Measurements from ENCODE around the gene FAM216A.
"Not testable (repeated sequence)": the region's sequence is repeated elsewhere in the genome, so short reads cannot be mapped to it uniquely, and the experiment has no call there.

Gene FAM216A

GRCh38 chr12:110498984-110499706 lies 30.5 kb downstream of the FAM216A start:
- no peak for DNase-seq (ENCODE audit: low read depth in 2 of 2)

- no peak for DNase-seq (ENCODE audit: low read depth in 2 of 2)
Observed at GRCh38 chr12:110501399-110501751, 32.7 kb downstream of the FAM216A start.

GRCh38 chr12:110501752-110502738 lies 33.4 kb downstream of the FAM216A start, which contains the start of the genes RAD9B and VPS29:
TSS of gene RAD9B (plus strand) at chr12:110502331. CDS start at chr12:110502338, 7 bp downstream.
TSS of gene VPS29 (minus strand) at chr12:110502111. CDS start at chr12:110502051, 60 bp downstream.
- DNase-seq (ENCODE audit: low read depth in 2 of 2): peak; percentile 96 to 97

GRCh38 chr12:110503432-110503831 lies 34.8 kb downstream of the FAM216A start:
- DNase-seq (ENCODE audit: low read depth in 2 of 2): no peak

- no peak for DNase-seq (ENCODE audit: low read depth in 2 of 2)
Observed at GRCh38 chr12:110505332-110505731, 36.7 kb downstream of the FAM216A start.

GRCh38 chr12:110508071-110508586 lies 39.5 kb downstream of the FAM216A start:
- no peak for DNase-seq (ENCODE audit: low read depth in 2 of 2)

GRCh38 chr12:110513842-110514241 lies 45.2 kb downstream of the FAM216A start:
- no peak for DNase-seq (ENCODE audit: low read depth in 2 of 2)

- DNase-seq (ENCODE audit: low read depth in 2 of 2): no peak
Observed at GRCh38 chr12:110514363-110514762, 45.7 kb downstream of the FAM216A start.

- DNase-seq (ENCODE audit: low read depth in 2 of 2): no peak
Observed at GRCh38 chr12:110516995-110517394, 48.4 kb downstream of the FAM216A start.

GRCh38 chr12:110518014-110518413 lies 49.4 kb downstream of the FAM216A start:
- not testable (repeated sequence) for DNase-seq (ENCODE audit: low read depth in 2 of 2)

GRCh38 chr12:110520876-110521712 lies 52.4 kb downstream of the FAM216A start:
- not testable (repeated sequence) for DNase-seq (ENCODE audit: low read depth in 2 of 2)

- no peak for DNase-seq (ENCODE audit: low read depth in 2 of 2)
Observed at GRCh38 chr12:110528277-110528839, 59.7 kb downstream of the FAM216A start.

GRCh38 chr12:110530511-110530910 lies 61.9 kb downstream of the FAM216A start:
- DNase-seq (ENCODE audit: low read depth in 2 of 2): no peak

GRCh38 chr12:110531741-110532333 lies 63.2 kb downstream of the FAM216A start:
- no peak for DNase-seq (ENCODE audit: low read depth in 2 of 2)

- DNase-seq (ENCODE audit: low read depth in 2 of 2): no peak
Observed at GRCh38 chr12:110532644-110533043, 64.0 kb downstream of the FAM216A start.

- DNase-seq (ENCODE audit: low read depth in 2 of 2): no peak
Observed at GRCh38 chr12:110533607-110534006, 65.0 kb downstream of the FAM216A start.

GRCh38 chr12:110534811-110535210 lies 66.2 kb downstream of the FAM216A start:
- no peak for DNase-seq (ENCODE audit: low read depth in 2 of 2)

- no peak for DNase-seq (ENCODE audit: low read depth in 2 of 2)
Observed at GRCh38 chr12:110536834-110537604, 68.4 kb downstream of the FAM216A start.

- no peak for DNase-seq (ENCODE audit: low read depth in 2 of 2)
Observed at GRCh38 chr12:110537605-110538409, 69.2 kb downstream of the FAM216A start.
